Measurements from ENCODE around the gene KIF5C.

KIF5C gene

GRCh38 chr2:148865512-148865911 lies 9.5 kb upstream of the KIF5C start:
- no peaks in the 10 kb centered on the region for H3K9me2 ChIP-seq (ENCODE audit: low read depth, low read length)
- H3K27me3 ChIP-seq (ENCODE audit: insufficient read depth, low read length), result no peaks in the 10 kb centered on the region; the same call in 1 of the 2 replicates
- H3K4me1 ChIP-seq (ENCODE audit: insufficient read depth, low read length, severe bottlenecking), result no peaks in the 10 kb centered on the region
- no peaks in the 10 kb centered on the region for H4K20me1 ChIP-seq (ENCODE audit: insufficient read depth, low read length)
- H3K9me3 ChIP-seq (ENCODE audit: low read length), result no peaks in the 10 kb centered on the region
- H3K27ac ChIP-seq (ENCODE audit: low read depth, low read length, poor library complexity, severe bottlenecking), result no peak overlapping the region
- TF ChIP-seq CTCF (IDR thresholded peaks at IDR 0.05; ENCODE audit: low read length), result no peak
- no peak for TF ChIP-seq EZH2 (IDR thresholded peaks at IDR 0.05; ENCODE audit: borderline replicate concordance, low read length)
- H3K79me2 ChIP-seq (ENCODE audit: insufficient read depth, low read length), result no peaks in the 10 kb centered on the region
- no peak overlapping the region for H3K4me2 ChIP-seq (ENCODE audit: low read length)
- no peak overlapping the region for H2AFZ ChIP-seq (ENCODE audit: low read length)
- H3K4me3 ChIP-seq (ENCODE audit: low read depth, low read length, poor library complexity, severe bottlenecking), result no peak overlapping the region
- no peaks in the 10 kb centered on the region for H3K36me3 ChIP-seq (ENCODE audit: insufficient read depth, low read length)
- H3K9ac ChIP-seq (ENCODE audit: low read length), result no peak overlapping the region
- H3F3A ChIP-seq (ENCODE audit: insufficient read depth, low read length), result no peaks in the 10 kb centered on the region

GRCh38 chr2:148866091-148866490 lies 8.9 kb upstream of the KIF5C start:
- H3K36me3 ChIP-seq (ENCODE audit: insufficient read depth, low read length), result no peaks in the 10 kb centered on the region
- no peaks in the 10 kb centered on the region for H4K20me1 ChIP-seq (ENCODE audit: insufficient read depth, low read length)
- TF ChIP-seq CTCF (IDR thresholded peaks at IDR 0.05; ENCODE audit: low read length) (no peak), EZH2 (IDR thresholded peaks at IDR 0.05; ENCODE audit: borderline replicate concordance, low read length) (no peak)
- no peak overlapping the region for H2AFZ ChIP-seq (ENCODE audit: low read length)
- H3K27ac ChIP-seq (ENCODE audit: low read depth, low read length, poor library complexity, severe bottlenecking), result no peak overlapping the region
- no peaks in the 10 kb centered on the region for H3F3A ChIP-seq (ENCODE audit: insufficient read depth, low read length)
- H3K4me2 ChIP-seq (ENCODE audit: low read length), result no peak overlapping the region
- no peaks in the 10 kb centered on the region for H3K79me2 ChIP-seq (ENCODE audit: insufficient read depth, low read length)
- no peaks in the 10 kb centered on the region for H3K9me3 ChIP-seq (ENCODE audit: low read length)
- H3K9ac ChIP-seq (ENCODE audit: low read length), result no peak overlapping the region
- no peak overlapping the region for H3K4me3 ChIP-seq (ENCODE audit: low read depth, low read length, poor library complexity, severe bottlenecking)
- no peaks in the 10 kb centered on the region; the same call in 1 of the 2 replicates for H3K27me3 ChIP-seq (ENCODE audit: insufficient read depth, low read length)
- H3K9me2 ChIP-seq (ENCODE audit: low read depth, low read length), result no peaks in the 10 kb centered on the region
- H3K4me1 ChIP-seq (ENCODE audit: insufficient read depth, low read length, severe bottlenecking), result no peaks in the 10 kb centered on the region

GRCh38 chr2:148867079-148867769 lies 7.8 kb upstream of the KIF5C start:
- TF ChIP-seq EZH2 (IDR thresholded peaks at IDR 0.05; ENCODE audit: borderline replicate concordance, low read length) (no peak), CTCF (IDR thresholded peaks at IDR 0.05; ENCODE audit: low read length) (no peak)
- Histone ChIP-seq H3K27me3 (ENCODE audit: insufficient read depth, low read length) (no peaks in the 10 kb centered on the region; the same call in 1 of the 2 replicates), H3K9ac (ENCODE audit: low read length) (no peak overlapping the region), H3K9me2 (ENCODE audit: low read depth, low read length) (no peaks in the 10 kb centered on the region), H3K79me2 (ENCODE audit: insufficient read depth, low read length) (no peaks in the 10 kb centered on the region), H3K36me3 (ENCODE audit: insufficient read depth, low read length) (no peaks in the 10 kb centered on the region), H3K27ac (ENCODE audit: low read depth, low read length, poor library complexity, severe bottlenecking) (no peak overlapping the region), H3K4me3 (ENCODE audit: low read depth, low read length, poor library complexity, severe bottlenecking) (no peak overlapping the region), H4K20me1 (ENCODE audit: insufficient read depth, low read length) (no peaks in the 10 kb centered on the region), H3K4me1 (ENCODE audit: insufficient read depth, low read length, severe bottlenecking) (no peaks in the 10 kb centered on the region), H3K9me3 (ENCODE audit: low read length) (no peaks in the 10 kb centered on the region), H3K4me2 (ENCODE audit: low read length) (no peak overlapping the region), H2AFZ (ENCODE audit: low read length) (no peak overlapping the region), H3F3A (ENCODE audit: insufficient read depth, low read length) (no peaks in the 10 kb centered on the region)

Measured in OCI-LY1 (cell line).